DMS114 treated with DMSO at 0.1 percent for 48 hours (cell line): Measurements from ENCODE around the gene RPL28.
A peak's percentile ranks its signal among the peaks of the same experiment; 100 is the strongest.

Source experiments
- DNase-seq: peaks from one replicate; lab custom pipeline; 2025; ENCODE audit not compliant: unreplicated experiment; lab: John Stamatoyannopoulos, UW

RPL28 gene

DNA sequence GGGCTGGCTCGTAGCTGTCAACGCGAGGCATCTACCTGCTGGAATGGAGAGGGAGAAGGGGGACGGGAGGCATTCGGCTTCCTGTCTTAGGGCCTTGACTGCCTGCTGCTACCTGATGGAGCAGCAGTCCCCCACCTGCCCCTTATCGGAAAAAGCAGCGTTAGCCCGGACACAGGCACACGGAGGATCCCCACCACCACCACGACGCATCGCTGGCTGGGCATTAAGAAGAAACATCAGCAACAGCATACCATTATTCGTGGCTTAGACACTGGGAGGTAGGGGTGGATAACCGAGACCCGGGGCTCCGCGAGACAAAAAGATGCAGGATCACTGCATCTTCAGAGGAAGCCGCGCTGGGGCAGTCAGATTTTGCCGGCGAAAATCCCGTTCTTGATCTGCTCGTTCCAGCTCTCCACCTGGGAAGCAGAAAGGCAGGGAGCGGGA is 32.4 kb upstream of the RPL28 start:
- no peak for DNase-seq

DNA sequence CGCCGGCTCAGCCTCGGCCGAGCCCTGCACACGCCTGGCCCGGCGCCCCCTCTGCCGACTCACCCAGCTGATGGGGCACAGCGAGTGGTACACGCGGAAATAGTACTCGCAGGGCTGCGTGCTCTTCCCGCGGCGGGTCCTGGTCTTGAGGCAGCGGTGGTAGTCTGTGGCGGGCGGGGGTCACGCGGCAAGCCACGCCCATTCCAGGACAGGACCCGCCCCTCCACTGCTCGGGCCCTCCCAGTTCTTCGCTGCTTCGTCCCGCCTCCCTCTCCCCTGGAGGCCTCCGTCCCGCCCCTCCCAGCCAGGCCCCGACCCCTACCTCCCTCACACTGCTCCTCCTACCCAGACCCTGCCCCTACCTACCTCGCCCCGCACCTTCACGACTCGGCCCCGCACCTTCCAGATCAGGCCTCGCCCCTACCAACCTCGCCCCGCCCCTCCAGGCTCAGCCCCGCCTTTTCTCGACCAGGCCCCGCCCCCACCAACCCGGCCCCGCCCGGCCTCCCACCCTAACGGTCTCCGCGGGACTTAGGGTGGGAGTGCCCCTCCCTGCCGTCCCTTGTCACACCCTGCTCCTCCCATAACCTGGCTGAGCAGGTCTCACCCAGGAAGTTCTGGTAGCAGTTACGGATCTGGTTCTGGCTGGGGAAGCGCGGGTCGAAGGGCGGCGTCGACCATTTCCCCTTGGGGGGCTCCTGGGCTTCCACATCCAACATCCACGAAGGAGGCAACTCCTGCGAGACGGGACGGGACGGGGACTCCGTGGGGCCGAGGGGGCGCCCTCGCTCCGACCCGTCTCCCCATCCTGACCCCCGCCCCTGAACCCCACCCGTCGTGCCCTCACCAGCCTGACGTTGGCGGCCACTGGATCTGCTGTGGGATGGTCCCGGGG is 31.7 kb upstream of the RPL28 start:
- peak; percentile 66 for DNase-seq

DNA sequence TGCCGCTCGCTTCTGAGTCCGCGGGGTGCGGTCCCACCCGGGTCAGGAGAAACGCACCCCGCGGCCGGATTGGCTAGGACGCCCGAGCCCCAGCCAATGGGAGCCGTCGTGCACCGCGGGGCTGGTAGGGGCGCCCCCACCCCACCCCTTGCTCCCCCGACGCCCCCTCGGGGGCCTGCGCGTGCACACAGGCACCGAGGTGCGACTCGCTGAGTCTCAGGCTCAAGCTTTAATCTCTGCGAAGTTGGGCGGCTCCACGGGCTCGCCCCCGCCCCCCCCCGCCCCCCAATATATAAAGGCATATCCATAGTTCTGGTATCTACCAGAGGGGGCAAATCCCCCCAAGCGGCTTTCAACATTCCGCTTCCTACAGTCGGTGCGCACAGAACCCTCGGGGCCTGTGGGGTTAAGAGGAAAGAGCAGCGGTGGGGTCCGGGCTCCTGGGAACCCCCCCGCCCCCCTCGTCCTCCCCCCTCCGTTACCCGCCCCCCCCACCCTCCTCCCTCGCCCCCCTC is 31.0 kb upstream of the RPL28 start, which contains the start of gene COX6B2:
TSS of gene COX6B2 (minus strand) at position 22 of the 515 bp plus-strand sequence. CDS start 198 bp downstream, outside the sequence.
- DNase-seq, result no peak

DNA sequence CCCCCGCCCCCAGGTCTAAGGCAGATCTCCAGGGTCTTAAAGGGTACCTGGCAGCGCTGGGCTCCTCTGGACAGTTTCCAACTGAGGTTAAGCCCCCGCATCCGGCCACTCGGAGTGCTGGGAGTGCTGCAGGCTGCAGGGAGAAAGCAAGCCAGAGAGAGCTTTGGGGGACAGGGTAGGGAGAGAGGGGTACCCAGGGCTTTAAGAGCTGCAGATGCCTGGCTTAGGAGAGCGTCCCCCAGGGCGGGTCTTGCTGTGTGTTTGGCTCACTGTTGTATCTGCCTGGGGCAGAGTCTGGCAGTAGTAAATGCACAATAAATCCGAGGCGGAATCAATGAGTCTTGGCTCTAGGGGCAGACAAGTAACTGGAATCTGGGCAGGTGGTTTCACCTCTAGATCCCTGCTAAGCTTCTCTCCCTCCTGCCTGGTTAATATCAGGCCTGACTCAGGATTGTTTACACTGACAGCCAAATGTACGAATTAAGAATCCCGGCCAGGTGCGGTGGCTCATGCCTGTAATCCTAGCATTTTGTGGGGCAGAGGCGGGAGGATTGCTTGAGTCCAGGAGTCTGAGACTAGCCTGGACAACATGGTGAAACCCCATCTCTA is 30.4 kb upstream of the RPL28 start:
- no peak for DNase-seq

DNA sequence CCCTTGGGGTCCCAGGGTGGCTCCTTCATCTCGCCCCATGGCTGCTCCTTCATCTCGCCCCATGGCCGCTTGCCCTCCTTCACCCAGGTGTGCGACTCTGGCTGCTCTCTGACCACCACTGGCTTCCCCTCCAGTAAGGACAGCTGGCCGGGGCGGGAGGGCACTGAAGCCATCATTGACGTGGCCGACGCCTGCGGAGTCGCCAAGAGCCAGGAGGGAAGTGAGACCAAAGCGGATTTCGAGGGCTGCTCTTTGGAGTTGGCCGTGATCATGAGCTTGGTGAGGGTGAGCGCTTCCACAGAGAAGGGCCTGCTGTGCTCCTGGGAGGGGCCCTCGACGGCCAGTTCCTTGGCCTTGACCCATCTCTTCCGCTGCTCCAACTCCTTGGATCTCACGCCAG is 27.2 kb upstream of the RPL28 start:
- DNase-seq, result no peak

DNA sequence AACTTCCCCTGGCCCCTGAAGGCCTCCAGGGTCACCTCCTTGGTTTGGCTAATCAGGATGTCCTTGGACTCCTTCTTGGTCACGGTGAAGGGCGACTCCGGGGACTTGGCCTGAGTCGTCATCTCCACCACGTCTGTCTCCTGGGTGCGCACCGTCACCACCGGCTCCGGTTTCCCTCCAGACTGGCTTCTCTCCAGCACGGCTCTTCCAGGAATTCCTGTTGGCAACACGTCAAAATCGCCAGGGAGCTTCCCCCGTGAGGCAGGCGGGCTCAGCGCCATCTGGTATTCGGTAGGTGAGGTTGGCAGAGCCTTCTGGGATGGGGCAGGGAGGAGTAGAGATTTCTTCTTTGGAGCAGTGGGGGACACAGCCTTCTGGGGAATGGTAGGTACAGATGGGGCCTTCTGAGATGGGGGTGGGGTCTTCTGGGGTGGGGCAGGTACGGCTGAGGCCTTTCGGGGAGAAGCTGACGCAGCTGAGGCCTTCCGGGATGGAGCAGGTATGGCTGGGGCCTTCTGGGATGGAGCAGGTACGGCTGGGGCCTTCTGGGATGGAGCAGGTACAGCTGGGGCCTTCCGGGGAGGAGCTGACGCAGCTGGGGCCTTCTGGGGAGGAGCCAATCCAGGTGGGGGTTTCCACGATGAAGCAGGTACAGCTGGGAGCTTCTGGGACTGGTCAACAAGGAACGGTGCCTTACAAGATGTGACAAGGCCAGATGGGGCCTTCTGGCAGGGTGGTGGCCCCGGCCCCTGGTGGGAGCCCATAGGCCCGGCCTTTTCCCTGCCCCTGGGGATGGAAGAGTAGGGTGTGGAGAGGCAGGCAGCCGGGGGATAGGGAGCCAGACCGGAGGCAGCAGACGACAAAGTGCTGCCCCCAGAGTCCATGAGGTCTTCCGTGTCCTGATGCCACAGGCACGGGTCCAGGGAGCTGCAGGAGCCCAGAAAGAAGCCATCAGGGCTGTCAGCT is 26.5 kb upstream of the RPL28 start:
- no peak for DNase-seq

DNA sequence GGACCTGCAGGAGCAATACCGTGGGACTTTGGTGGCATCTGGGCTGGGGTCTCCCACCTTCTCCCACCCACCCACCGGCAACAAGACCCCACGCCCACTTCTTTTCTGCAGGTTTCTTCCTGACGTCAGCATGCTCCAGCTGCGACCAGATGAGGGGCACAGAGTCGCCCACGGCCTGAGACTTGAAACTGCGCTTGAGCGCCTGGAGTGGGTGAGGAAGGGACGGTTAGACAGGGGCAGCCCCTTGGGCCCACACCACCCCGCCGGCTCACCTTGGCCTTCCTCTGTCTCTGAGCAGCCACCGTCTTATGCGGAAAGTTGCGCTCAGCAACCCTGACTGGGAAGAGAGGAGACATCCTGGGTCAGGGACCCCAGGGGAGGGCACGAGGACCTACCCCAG is 24.8 kb upstream of the RPL28 start:
- DNase-seq, result no peak

DNA sequence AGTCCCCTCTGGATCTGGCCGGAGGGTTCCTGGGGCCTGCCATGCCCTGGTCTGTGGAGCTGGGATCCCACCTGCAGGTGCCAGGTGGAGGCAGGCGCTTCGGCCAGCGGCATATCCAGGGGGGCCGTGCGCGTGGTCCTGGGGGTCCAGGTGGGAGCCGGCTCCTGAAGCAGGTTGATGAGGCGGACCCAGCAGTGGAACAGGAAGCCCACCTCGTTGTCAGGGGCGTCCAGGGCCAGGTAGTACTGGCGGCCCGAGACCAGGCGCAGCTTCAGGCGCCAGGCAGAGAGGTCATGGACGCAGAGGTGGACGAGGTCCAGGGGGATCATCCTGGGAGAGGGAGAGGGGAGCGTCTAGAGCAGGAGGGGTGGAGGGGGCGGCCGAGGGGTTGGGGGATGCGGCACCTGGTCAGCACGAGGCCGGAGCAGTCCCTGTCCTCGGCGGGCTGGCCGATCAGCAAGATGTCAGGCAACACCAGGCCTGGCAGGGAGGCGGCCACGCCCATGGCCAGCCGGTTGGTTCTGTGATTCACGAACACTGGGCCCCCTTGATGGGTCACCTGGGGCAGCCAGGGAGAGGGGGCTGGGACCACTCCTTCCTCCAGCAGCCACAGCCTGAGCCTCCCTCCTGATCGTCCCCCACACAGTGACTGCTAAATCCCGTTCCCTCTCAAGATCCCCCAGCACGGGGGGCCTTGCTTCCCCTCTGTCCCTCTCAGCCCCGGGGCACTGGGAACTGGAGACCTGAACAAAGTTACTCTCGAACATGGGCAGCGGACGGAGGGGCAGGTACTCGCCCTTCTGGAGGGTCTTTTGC is 23.4 kb upstream of the RPL28 start:
- DNase-seq, result no peak

DNA sequence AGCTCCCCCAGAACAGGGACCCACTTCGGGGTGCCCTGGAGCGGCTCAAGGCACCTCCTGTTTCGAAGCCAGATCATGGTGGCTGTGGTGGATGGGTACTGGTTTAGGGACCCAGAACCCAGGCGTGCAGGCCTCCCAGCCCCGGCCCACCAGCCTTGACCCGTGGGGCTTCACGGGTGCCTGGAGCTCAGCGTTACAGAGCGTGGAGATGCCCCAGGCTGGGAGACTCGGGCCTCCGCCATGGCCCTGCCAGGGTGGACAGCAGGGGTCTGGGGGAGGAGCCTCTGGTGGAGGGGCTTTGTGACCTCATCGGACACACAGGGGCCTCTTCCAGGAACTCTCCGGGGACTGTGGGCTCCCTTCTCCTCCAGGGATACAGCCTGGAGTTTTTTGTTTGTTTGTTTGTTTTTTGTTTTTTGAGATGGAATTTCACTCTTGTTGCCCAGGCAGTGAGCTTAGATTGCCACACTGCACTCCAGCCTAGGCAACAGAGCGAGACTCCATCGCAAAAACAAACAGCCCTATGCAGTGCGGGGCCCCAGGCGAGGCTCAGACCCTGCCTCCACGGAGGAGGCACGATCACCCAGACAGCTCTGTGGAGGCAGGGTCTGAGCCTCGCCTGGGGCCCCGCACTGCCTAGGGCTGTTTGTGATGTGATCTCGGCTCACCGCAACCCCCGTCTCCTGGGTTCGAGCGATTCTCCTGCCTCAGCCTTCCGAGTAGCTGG is 22.6 kb upstream of the RPL28 start, which contains the start of gene GARIN5B:
TSS of gene GARIN5B (minus strand) at position 271 of the 727 bp plus-strand sequence. CDS start at position 77, 194 bp downstream.
- DNase-seq, result no peak

DNA sequence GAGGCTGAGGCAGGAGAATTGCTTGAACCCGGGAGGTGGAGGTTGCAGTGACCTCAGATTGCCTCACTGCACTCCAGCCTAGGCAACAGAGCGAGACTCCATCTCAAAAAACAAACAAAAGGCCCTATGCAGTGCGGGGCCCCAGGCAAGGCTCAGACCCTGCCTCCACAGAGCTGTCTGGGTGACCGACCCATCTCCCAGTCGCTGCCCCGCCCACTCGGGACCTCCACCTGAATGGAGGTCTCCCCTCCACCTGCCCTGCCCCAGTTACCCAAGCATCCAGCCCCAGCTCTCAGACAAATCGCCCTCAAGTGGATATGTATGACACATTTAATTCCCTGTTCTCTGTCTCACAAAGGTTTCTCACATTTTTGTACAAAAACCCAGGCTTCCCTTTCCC is 20.5 kb upstream of the RPL28 start:
- DNase-seq, result no peak

DNA sequence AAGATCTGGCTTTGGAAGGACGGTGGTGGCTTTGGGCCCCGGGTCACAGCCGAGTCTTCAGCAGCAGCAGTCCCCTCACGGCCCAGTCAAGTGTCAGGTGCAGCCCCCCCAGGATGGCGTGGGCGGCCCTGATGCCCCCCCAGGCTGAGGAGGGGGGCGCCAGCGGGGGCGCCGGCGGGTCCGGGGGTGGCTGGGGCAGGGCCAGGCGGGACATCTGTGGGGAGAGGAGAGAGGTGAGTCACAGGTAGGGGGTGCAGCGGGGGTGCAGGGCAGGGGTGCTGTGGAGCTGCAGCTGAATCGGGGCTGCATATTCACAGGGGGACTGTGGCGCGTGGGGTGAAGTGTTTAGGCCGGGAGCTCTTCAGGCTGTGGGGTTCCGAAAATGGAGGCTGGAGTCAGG is 19.8 kb upstream of the RPL28 start:
- no peak for DNase-seq

DNA sequence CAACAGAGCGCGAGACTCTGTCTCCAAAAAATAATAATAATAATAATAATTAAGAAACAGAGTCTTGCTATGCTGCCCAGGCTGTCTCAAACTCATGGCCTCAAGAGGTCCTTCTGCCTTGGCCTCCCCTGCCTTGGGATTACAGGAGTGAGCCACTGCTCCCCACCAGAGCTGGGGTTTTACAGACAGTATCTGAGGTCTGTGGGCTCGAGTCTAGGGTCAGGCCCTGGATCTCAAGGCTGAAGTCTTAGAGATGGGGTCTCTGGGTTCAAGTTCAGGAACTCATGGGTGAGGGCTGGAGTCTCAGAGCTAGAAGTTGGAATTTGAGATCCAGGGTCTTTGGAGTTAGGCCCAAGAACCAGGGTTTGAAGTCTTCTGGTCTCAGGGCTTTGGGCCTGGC is 18.9 kb upstream of the RPL28 start:
- no peak for DNase-seq

DNA sequence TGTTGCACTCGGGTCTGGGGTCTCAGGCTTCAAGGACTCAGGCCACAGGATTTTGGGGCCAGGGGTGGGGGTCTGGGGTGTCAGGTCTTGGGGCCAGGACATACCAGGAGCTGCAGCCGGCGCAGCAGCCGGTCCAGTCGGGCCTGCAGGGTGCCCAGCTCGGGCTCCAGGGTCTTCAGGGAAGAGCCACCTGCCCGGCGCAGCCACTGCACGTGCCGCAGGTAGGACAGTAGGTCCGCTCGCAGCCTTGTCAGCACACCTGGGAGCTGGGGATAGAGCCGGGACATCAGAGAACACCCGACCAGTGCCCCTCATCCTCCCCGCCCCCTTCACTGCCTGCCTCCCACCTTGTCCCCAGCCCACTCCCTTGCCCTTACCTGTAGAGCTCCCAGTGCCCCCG is 17.6 kb upstream of the RPL28 start:
- DNase-seq, result no peak

DNA sequence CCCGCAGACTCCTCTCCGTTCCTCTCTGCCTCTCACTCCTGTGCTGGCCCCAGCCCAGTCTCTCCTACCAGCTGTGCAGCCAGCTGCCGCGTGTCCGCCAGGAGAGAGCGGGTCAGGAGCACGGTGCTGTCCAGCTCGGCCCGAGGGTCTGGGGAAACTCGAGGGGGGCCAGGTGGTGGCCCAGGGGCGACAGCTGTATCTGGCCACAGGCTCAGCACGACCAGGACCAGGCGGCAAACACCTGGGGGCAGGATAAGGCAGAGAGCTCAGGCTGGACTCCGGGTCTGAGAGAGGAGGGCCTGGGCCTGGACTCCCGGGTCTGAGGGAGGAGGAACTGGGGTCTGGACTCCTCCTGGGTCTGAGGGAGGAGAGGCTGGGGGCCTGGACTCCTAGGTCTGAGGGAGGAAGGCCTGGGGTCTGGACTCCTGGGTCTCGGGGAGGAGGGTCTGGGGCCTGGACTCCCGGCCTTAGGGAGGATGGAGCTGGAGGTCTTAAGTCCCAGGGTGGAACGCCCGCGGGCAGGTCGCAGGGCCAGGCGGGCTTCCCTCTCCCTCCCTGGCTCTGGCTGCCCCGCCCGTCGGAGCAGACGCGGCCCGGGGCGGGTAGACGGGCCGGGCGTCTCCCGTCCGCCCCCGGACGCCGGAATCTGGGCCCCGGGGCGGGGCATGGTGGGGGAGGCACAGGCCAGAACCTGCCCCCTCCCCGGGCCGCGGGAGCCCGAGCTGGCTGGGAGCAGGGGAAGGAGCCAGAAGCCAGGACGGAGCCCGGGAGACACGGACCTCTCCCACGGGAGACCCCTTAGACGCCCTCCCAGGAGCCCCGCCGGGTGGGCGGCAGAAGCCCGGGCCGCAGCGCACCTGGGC is 16.8 kb upstream of the RPL28 start:
- no peak for DNase-seq

DNA sequence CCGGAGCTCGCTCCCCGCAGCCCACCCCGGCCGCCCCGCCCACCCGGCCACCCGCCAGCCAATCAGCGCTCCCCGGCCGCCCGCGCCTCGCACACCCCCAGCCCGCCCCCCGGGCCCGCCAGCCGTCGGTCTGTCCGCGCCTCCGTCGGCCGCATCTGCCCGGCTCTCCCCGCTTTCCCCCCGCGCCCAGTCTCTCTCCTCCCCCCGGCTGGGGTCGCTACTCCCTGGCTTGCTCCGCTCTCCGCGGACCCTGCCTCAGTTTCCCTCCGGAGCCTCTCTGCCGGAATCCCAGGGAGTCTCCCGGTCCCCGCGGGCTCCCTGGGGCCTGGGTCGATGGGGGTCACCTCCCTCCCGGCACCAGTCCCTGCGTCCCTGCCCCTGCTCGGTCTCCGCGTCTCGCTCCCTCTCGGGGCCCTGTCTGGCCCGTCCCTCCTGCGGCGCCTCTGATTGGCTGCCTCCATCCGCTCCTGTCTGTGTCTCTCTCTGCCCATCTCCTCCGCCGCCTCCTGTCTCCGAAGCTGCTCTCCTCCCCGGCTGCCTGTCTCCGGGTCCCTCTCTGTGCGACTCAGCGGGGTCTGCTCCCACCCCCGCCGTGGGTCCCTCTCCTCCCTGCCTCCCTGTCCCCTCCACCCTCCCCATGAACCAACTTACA is 16.0 kb upstream of the RPL28 start:
- DNase-seq, result peak; percentile 45

DNA sequence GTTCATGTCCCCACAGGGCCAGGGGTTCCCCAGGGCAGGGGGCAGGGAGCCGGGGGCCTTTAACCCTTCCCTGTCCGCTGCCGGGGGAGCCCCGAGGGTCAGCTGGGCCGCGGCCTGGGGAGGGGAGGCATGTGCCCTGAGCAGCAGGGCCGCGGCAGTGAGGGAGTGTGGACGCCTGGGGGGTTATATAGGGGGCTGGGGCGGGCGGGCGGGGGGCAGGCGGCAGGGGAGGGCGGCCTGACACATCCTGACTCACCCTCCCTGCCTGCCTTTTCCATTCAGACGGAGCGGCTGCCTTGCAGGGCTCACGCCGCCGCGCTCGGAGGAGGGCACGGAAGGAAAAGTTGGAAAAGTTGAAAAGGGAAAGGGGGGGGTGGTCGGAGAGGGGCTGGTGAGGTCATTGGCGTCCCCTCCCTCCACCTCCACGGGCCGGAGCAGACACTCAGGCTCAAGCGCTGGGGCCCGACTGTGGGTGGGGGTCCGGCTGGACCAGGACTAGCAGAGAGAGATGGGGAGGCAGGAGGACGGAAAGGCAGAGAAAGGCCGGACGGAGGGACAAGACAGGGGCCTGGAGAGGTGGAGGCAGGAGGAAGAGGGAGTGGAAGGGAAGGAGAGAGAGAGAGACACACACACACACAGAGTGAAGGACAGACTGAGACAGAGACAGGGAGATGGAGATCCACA is 15.3 kb upstream of the RPL28 start, which contains the start of gene IL11:
TSS of gene IL11 (minus strand) at position 159 of the 684 bp plus-strand sequence. CDS start at position 6, 153 bp downstream.
- DNase-seq, result no peak
